GM21381 (cell line): Measurements from ENCODE around the gene MED4.

Experiments
- ATAC-seq: cut with Tn5 transposase; IDR thresholded peaks from one replicate; pipeline ENCODE4 v1.9.1; 2021; ENCODE audit warnings: mild to moderate bottlenecking, moderate library complexity; ENCODE audit not compliant: unreplicated experiment

Gene MED4

GRCh38 chr13:48038761-48039160, 56.1 kb downstream of the MED4 start:
- no peak for ATAC-seq

GRCh38 chr13:48037346-48038173, 57.3 kb downstream of the MED4 start, which contains the start of gene NUDT15:
NUDT15 (plus strand) TSS chr13:48037726; CDS start chr13:48037747, 21 bp downstream.
- ATAC-seq: peak; percentile 90

GRCh38 chr13:48029859-48030258, 65.0 kb downstream of the MED4 start:
- ATAC-seq: no peak

GRCh38 chr13:48028066-48028465, 66.8 kb downstream of the MED4 start:
- no peak for ATAC-seq
